ENCODE measurements around the gene LPXN. TPM values are rescaled to one million over a fixed set of nuclear protein-coding genes. Genes with fewer than 3 reads are reported as not detected.

LPXN gene
- total RNA-seq, 2 donors from 2014 or later, result 14.8 to 17.1 TPM

GRCh38 chr11:58526721-58527120 lies 48.9 kb downstream of the LPXN start:
- Histone ChIP-seq H3K4me3 (no peak overlapping the region), H3K9me3 (no peaks in the 10 kb centered on the region), H3K36me3 (peaks cover 23% of the 10 kb centered on the region), H3K27me3 (replicated peaks; ENCODE audit: insufficient read depth) (no peaks in the 10 kb centered on the region), H3K4me1 (ENCODE audit: control insufficient read depth in 1 of 2, low read depth in 2 of 2) (peaks cover 0 to 17% of the 10 kb centered on the region in 2 donors), H3K27ac (no peak overlapping the region)
- ATAC-seq (ENCODE audit: insufficient number of reproducible peaks, low FRiP score, low read depth) (no peak), DNase-seq (ENCODE audit: low spot score) (no peak)
- no peak for TF ChIP-seq CTCF (IDR thresholded peaks at IDR 0.05)

GRCh38 chr11:58525037-58525614 lies 50.5 kb downstream of the LPXN start:
- Histone ChIP-seq H3K27me3 (replicated peaks; ENCODE audit: insufficient read depth) (no peaks in the 10 kb centered on the region), H3K36me3 (peaks cover 12% of the 10 kb centered on the region), H3K4me1 (ENCODE audit: control insufficient read depth in 1 of 2, low read depth in 2 of 2) (peaks cover 0 to 17% of the 10 kb centered on the region in 2 donors), H3K9me3 (no peaks in the 10 kb centered on the region), H3K4me3 (no peak overlapping the region), H3K27ac (no peak overlapping the region)
- no peak for DNase-seq (ENCODE audit: low spot score)
- no peak for TF ChIP-seq CTCF (IDR thresholded peaks at IDR 0.05)
- ATAC-seq (ENCODE audit: insufficient number of reproducible peaks, low FRiP score, low read depth), result no peak

GRCh38 chr11:58524232-58525036 lies 51.2 kb downstream of the LPXN start:
- peak overlapping the region; percentile 13 to 51 for H3K27ac ChIP-seq

GRCh38 chr11:58513747-58514367 lies 61.8 kb downstream of the LPXN start:
- no peak for ATAC-seq (ENCODE audit: insufficient number of reproducible peaks, low FRiP score, low read depth)
- H3K9me3 ChIP-seq, result no peaks in the 10 kb centered on the region
- DNase-seq (ENCODE audit: low spot score), result no peak
- H3K36me3 ChIP-seq, result no peaks in the 10 kb centered on the region
- H3K4me3 ChIP-seq, result no peak overlapping the region
- no peaks in the 10 kb centered on the region for H3K4me1 ChIP-seq (ENCODE audit: control insufficient read depth in 1 of 2, low read depth in 2 of 2)
- no peak overlapping the region for H3K27ac ChIP-seq
- H3K27me3 ChIP-seq (replicated peaks; ENCODE audit: insufficient read depth), result no peaks in the 10 kb centered on the region
- TF ChIP-seq CTCF (IDR thresholded peaks at IDR 0.05), result peak; percentile 51

More at GRCh38 chr11:58524232-58525036, 51.2 kb downstream of the LPXN start:
- ATAC-seq (ENCODE audit: insufficient number of reproducible peaks, low FRiP score, low read depth) (peak; percentile 77), DNase-seq (ENCODE audit: low spot score) (peak; percentile 13)
- Histone ChIP-seq H3K27me3 (replicated peaks; ENCODE audit: insufficient read depth) (no peaks in the 10 kb centered on the region), H3K9me3 (no peaks in the 10 kb centered on the region), H3K4me3 (peak overlapping the region; percentile 57), H3K36me3 (peaks cover 12% of the 10 kb centered on the region), H3K4me1 (ENCODE audit: control insufficient read depth in 1 of 2, low read depth in 2 of 2) (peaks cover 0 to 17% of the 10 kb centered on the region in 2 donors)
- peak; percentile 70 for TF ChIP-seq CTCF (IDR thresholded peaks at IDR 0.05)

GRCh38 chr11:58511636-58512035 lies 64.0 kb downstream of the LPXN start:
- ATAC-seq (ENCODE audit: insufficient number of reproducible peaks, low FRiP score, low read depth), result no peak
- H3K36me3 ChIP-seq, result no peaks in the 10 kb centered on the region
- H3K4me3 ChIP-seq, result no peak overlapping the region
- no peak for TF ChIP-seq CTCF (IDR thresholded peaks at IDR 0.05)
- H3K27ac ChIP-seq, result no peak overlapping the region
- H3K9me3 ChIP-seq, result no peaks in the 10 kb centered on the region
- no peak for DNase-seq (ENCODE audit: low spot score)
- H3K4me1 ChIP-seq (ENCODE audit: control insufficient read depth in 1 of 2, low read depth in 2 of 2), result no peaks in the 10 kb centered on the region
- no peaks in the 10 kb centered on the region for H3K27me3 ChIP-seq (replicated peaks; ENCODE audit: insufficient read depth)

Measured in thoracic aorta (tissue), 2 donors.